IMR-90 (cell line): ENCODE data around the gene ZNHIT1. TPM values are rescaled to one million over a fixed set of nuclear protein-coding genes. Genes with fewer than 3 reads are reported as not detected.

Experiments
- ATAC-seq: fragments of 200-7000 bp; cut with Tn5 transposase; 2 replicates; pipeline ENCODE4 v1.9.1; 2020; ENCODE audit warnings: low read depth, mild to moderate bottlenecking, moderate library complexity
- BruUV-seq: library from RNA; stranded (reverse); fragments of 400-500 nt; replicated peaks from 2 replicates; lab custom pipeline; 2021; lab: Mats Ljungman, UMichigan
- CTCF ChIA-PET: fragments of 300-600 bp; formaldehyde crosslinking; extraction: SDS; loops from one replicate; lab custom pipeline; 2021; ENCODE audit warnings: antibody characterized with exemption; lab: Yijun Ruan, JAX
- POLR2A ChIA-PET: fragments of 300-600 bp; sonication (Branson Sonifier 250); formaldehyde crosslinking; loops from one replicate; lab custom pipeline; 2022; ENCODE audit warnings: antibody characterized with exemption; ENCODE audit not compliant: unreplicated experiment; lab: Charles Lee
- DNase-seq: peaks from one replicate; pipeline ENCODE4 v3.0.0; 2013
- H2AFZ ChIP-seq: replicated peaks from 2 replicates; pipeline ENCODE3; 2013; ENCODE audit warnings: low read length, mild to moderate bottlenecking; ENCODE audit not compliant: poor library complexity
- H2AK5ac ChIP-seq: 2 replicates; pipeline ENCODE4 v1.6.1; 2013; ENCODE audit warnings: low read depth, low read length, inconsistent platforms
- H2AK9ac ChIP-seq: replicated peaks from 2 replicates; pipeline ENCODE3; 2013; ENCODE audit warnings: mild to moderate bottlenecking, low read depth, low read length, moderate library complexity; ENCODE audit not compliant: poor library complexity
- H2BK120ac ChIP-seq: 2 replicates; pipeline ENCODE4 v1.6.1; 2013; ENCODE audit warnings: low read depth, low read length, inconsistent platforms
- H2BK15ac ChIP-seq: 3 replicates; pipeline ENCODE4 v1.6.1; 2013; ENCODE audit warnings: low read depth, low read length, inconsistent platforms
- H2BK20ac ChIP-seq: 2 replicates; pipeline ENCODE4 v1.6.1; 2013; ENCODE audit warnings: low read depth, mild to moderate bottlenecking, inconsistent platforms, low read length, moderate library complexity
- H2BK5ac ChIP-seq: 2 replicates; pipeline ENCODE4 v1.6.1; 2013; ENCODE audit warnings: mild to moderate bottlenecking, low read depth, low read length, inconsistent platforms; ENCODE audit not compliant: poor library complexity, severe bottlenecking
- H3K14ac ChIP-seq: replicated peaks from 2 replicates; pipeline ENCODE4 v1.6.1; 2013; ENCODE audit warnings: low read depth, low read length, inconsistent platforms
- H3K18ac ChIP-seq: 2 replicates; pipeline ENCODE4 v1.6.1; 2013; ENCODE audit warnings: low read depth, low read length, control low read depth
- H3K23ac ChIP-seq: 2 replicates; pipeline ENCODE4 v1.6.1; 2013; ENCODE audit warnings: low read depth, low read length, inconsistent platforms
- H3K27ac ChIP-seq: 2 replicates; pipeline ENCODE4 v1.5.1; 2013; ENCODE audit warnings: mild to moderate bottlenecking, control low read depth, low read length; ENCODE audit not compliant: insufficient read depth
- H3K27me3 ChIP-seq: 2 replicates; pipeline ENCODE4 v1.6.1; 2013; ENCODE audit warnings: low read length; ENCODE audit not compliant: control insufficient read depth, insufficient read depth
- H3K36me3 ChIP-seq: 2 replicates; pipeline ENCODE4 v1.6.1; 2013; ENCODE audit warnings: low read length, mixed read lengths; ENCODE audit not compliant: control insufficient read depth, insufficient read depth
- H3K4ac ChIP-seq: 2 replicates; pipeline ENCODE4 v1.6.1; 2013; ENCODE audit warnings: low read depth, low read length, inconsistent platforms
- H3K4me1 ChIP-seq: 2 replicates; pipeline ENCODE4 v1.6.1; 2013; ENCODE audit warnings: low read length, mixed read lengths; ENCODE audit not compliant: control insufficient read depth, insufficient read depth
- H3K4me2 ChIP-seq: 2 replicates; pipeline ENCODE4 v1.6.1; 2013; ENCODE audit warnings: low read depth, mild to moderate bottlenecking, control low read depth, low read length, moderate library complexity
- H3K4me3 ChIP-seq: 2 replicates; pipeline ENCODE4 v1.5.1; 2013; ENCODE audit warnings: low read depth, mild to moderate bottlenecking, control low read depth, low read length, moderate library complexity; ENCODE audit not compliant: insufficient read depth
- H3K56ac ChIP-seq: 2 replicates; pipeline ENCODE4 v1.6.1; 2013; ENCODE audit warnings: low read length, inconsistent platforms; ENCODE audit not compliant: insufficient read depth; ENCODE audit errors: extremely low read depth
- H3K79me1 ChIP-seq, 2 experiments: 2 replicates each; pipeline ENCODE4 v1.6.1; 2013; ENCODE audit warnings: low read length in 2 of 2, inconsistent platforms in 1 of 2, low read depth in 1 of 2
- H3K9ac ChIP-seq: 2 replicates; pipeline ENCODE4 v1.6.1; 2013; ENCODE audit warnings: low read depth, low read length, control low read depth
- H3K9me1 ChIP-seq: 2 replicates; pipeline ENCODE4 v1.6.1; 2013; ENCODE audit warnings: low read length, inconsistent platforms; ENCODE audit not compliant: insufficient read depth
- H3K9me3 ChIP-seq: 2 replicates; pipeline ENCODE4 v1.6.1; 2013; ENCODE audit warnings: low read length; ENCODE audit not compliant: control insufficient read depth, insufficient read depth
- H4K20me1 ChIP-seq: 2 replicates; pipeline ENCODE4 v1.6.1; 2013; ENCODE audit warnings: low read length, inconsistent platforms; ENCODE audit not compliant: insufficient read depth
- H4K5ac ChIP-seq: 2 replicates; pipeline ENCODE4 v1.6.1; 2013; ENCODE audit warnings: mild to moderate bottlenecking, low read depth, low read length, control low read depth
- H4K8ac ChIP-seq, 2 experiments: 2 replicates each; pipeline ENCODE4 v1.6.1; 2013; ENCODE audit warnings: low read depth in 2 of 2, low read length in 2 of 2, control low read depth in 1 of 2, inconsistent platforms in 1 of 2
- H4K91ac ChIP-seq: 2 replicates; pipeline ENCODE4 v1.6.1; 2013; ENCODE audit warnings: low read depth, low read length, inconsistent platforms; ENCODE audit not compliant: insufficient read depth
- BHLHE40 ChIP-seq: fragments of 150-350 bp; IDR thresholded peaks from 2 replicates; pipeline ENCODE4 v1.6.1; 2016; ENCODE audit warnings: mild to moderate bottlenecking, low read depth, low read length
- CEBPB ChIP-seq: IDR thresholded peaks from 2 replicates; pipeline ENCODE4 v1.6.1; 2012; ENCODE audit warnings: low read depth, low read length, improper control_type of control experiment
- CHD1 ChIP-seq: IDR thresholded peaks from 2 replicates; pipeline ENCODE4 v1.6.1; 2012; ENCODE audit warnings: low read depth, low read length, improper control_type of control experiment
- CTCF ChIP-seq: conservative IDR thresholded peaks from 2 replicates; pipeline ENCODE4 v1.5.1; 2012; ENCODE audit warnings: mild to moderate bottlenecking, low read depth, low read length, improper control_type of control experiment
- ELK1 ChIP-seq: fragments of 150-350 bp; IDR thresholded peaks from 2 replicates; pipeline ENCODE4 v1.6.1; 2016; ENCODE audit warnings: low read depth, mild to moderate bottlenecking, low read length, moderate library complexity, borderline replicate concordance
- FOS ChIP-seq: fragments of 150-350 bp; IDR thresholded peaks from 2 replicates; pipeline ENCODE4 v1.6.1; 2016; ENCODE audit warnings: low read depth, low read length
- MAFK ChIP-seq: IDR thresholded peaks from 2 replicates; pipeline ENCODE4 v1.6.1; 2012; ENCODE audit warnings: low read depth, low read length, improper control_type of control experiment
- MAZ ChIP-seq: IDR thresholded peaks from 2 replicates; pipeline ENCODE4 v1.6.1; 2012; ENCODE audit warnings: low read depth, mild to moderate bottlenecking, low read length, improper control_type of control experiment, moderate library complexity, borderline replicate concordance
- NFE2L2 ChIP-seq: fragments of 150-350 bp; IDR thresholded peaks from 2 replicates; pipeline ENCODE4 v1.6.1; 2016; ENCODE audit warnings: low read depth, mild to moderate bottlenecking, low read length
- POLR2A ChIP-seq: IDR thresholded peaks from 2 replicates; pipeline ENCODE4 v1.6.1; 2012; ENCODE audit warnings: mild to moderate bottlenecking, low read depth, low read length
- RAD21 ChIP-seq: IDR thresholded peaks from 2 replicates; pipeline ENCODE4 v1.6.1; 2012; ENCODE audit warnings: low read length, improper control_type of control experiment
- RCOR1 ChIP-seq: IDR thresholded peaks from 2 replicates; pipeline ENCODE4 v1.6.1; 2012; ENCODE audit warnings: mild to moderate bottlenecking, low read length, improper control_type of control experiment; ENCODE audit not compliant: insufficient replicate concordance
- SMC3 ChIP-seq: fragments of 150-350 bp; IDR thresholded peaks from 2 replicates; pipeline ENCODE4 v1.6.1; 2016; ENCODE audit warnings: low read depth, mild to moderate bottlenecking, antibody characterized with exemption, low read length, moderate library complexity
- WGBS, 2 experiments: methylation state at CpG; one replicate each; pipeline versions ENCODE4 v1.1.5 to v1.1.7; 2013; ENCODE audit warnings: missing lambda C conversion rate in 2 of 2; ENCODE audit not compliant: insufficient read length in 1 of 2; ENCODE audit errors: extremely low coverage in 2 of 2; 5-methylcytosine and 5-hydroxymethylcytosine counted together
- dilution Hi-C: fragments of 300-500 bp; cut with HindIII; formaldehyde crosslinking; loops from one replicate; pipeline ENCODE4 v1.14.3; 2018; ENCODE audit warnings: low sequenced_read_pairs; ENCODE audit not compliant: unreplicated experiment
- in situ Hi-C: fragments of 300-500 bp; cut with MboI; formaldehyde crosslinking; loops from 3 replicates; pipeline ENCODE4 v1.14.3; 2019; ENCODE audit warnings: low sequenced_read_pairs, inconsistent platforms, mixed read lengths
- intact Hi-C: fragments of 100-400 bp; cut with micrococcal nuclease; formaldehyde crosslinking; loops from 2 replicates; pipeline ENCODE4 v1.10.0; 2022
- polyA plus RNA-seq, 3 experiments: library from polyadenylated mRNA; depleted of rRNA; stranded (reverse); fragments of >200 nt; gene quantifications; 2 replicates each; pipeline ENCODE4 v1.2.3, GENCODE V29; 2012; ENCODE audit warnings: low replicate concordance in 1 of 3
- total RNA-seq: library from RNA; depleted of rRNA; stranded (reverse); fragments of >200 nt; gene quantifications from 2 replicates; pipeline ENCODE4 v1.2.3, GENCODE V29; 2012
- TF ChIP-seq, protein P1 (sequence below): fragments of 150-350 bp; IDR thresholded peaks from 2 replicates; pipeline ENCODE4 v1.6.1; 2017; ENCODE audit warnings: mild to moderate bottlenecking, antibody characterized with exemption, low read length, low read depth

ZNHIT1 gene
- total and polyA plus RNA-seq, 2 of the 4 experiments (the other 2 are of a cell fraction) = 31.7 to 47.1 TPM

DNA sequence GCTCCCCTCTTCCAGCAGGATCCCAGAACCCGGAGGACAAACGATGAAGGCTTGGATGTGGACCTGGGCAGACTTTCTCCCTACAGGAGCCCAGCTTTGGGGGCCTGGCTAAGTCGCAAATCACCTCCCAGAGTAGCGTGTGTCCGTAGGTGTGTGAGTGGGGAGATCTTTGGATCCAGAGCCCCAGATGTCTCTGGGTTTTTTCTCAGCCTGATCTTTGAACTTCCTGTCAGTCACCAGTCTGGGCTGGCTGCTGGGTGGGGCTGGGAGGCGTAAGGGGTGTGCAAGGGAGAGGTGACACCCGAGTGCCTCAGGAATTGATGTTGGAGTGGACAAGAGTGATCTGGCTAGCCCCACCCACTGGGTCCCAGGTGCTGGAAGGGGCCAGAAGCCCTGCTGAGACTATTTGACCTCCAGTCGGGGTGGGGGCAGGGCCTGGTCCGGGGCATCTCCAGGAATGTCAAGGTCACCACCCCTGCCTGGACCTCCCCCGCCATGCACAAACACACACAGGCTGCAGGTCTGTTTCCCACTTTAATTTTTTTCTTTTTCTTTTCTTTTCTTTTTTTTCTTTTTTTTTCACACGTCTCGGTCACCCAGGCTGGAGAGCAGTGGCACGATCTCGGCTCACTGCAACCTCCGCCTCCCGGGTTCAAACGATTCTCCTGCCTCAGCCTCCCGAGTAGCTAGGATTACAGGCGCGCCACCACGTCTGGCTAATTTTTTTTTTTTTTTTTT lies 16.9 kb upstream of the ZNHIT1 start, which contains the start of gene MOGAT3:
Gene MOGAT3 (minus strand): TSS at position 175 of the 738 bp plus-strand sequence. CDS start 182 bp downstream, outside the sequence.
- H2BK20ac ChIP-seq = no peak within 1 kb of the TSS
- no peak within 1 kb of the TSS for H3K9ac ChIP-seq
- ChIA-PET CTCF (no interaction called here), POLR2A (no interaction called here)
- no peak within 1 kb of the TSS for H4K91ac ChIP-seq
- H3K79me1 ChIP-seq = no peaks in the 10 kb centered on the region
- H2AK9ac ChIP-seq = peak within 1 kb of the TSS; percentile 42
- no peak within 1 kb of the TSS for H3K23ac ChIP-seq
- in situ Hi-C loops (no loop called here), intact Hi-C loops (no loop called here), dilution Hi-C loops (no loop called here)
- no peaks in the 10 kb centered on the region for H3K9me1 ChIP-seq
- peak within 1 kb of the TSS; percentile 44; the same call in 1 of the 2 replicates for H3K4me2 ChIP-seq
- H3K4me3 ChIP-seq = no peak within 1 kb of the TSS
- H2BK120ac ChIP-seq = no peak within 1 kb of the TSS
- no peak within 1 kb of the TSS for H3K27ac ChIP-seq
- 40% methylated on average over 5 of the region's 21 CpGs; no CpG with 5 or more reads in 1 of the 2 experiments for WGBS, 2 experiments
- BruUV-seq = no TSS peak
- H3K4me1 ChIP-seq = no peaks in the 10 kb centered on the region
- H3K56ac ChIP-seq = no peak within 1 kb of the TSS
- H2AFZ ChIP-seq = peak within 1 kb of the TSS; percentile 78
- H4K8ac ChIP-seq = no peak within 1 kb of the TSS
- no peak within 1 kb of the TSS for H3K18ac ChIP-seq
- H3K9me3 ChIP-seq = 0 out of 2 replicates have a peak, but pooled peaks cover 2% of the 10 kb centered on the region
- peaks cover 44% of the 10 kb centered on the region for H3K27me3 ChIP-seq
- H2AK5ac ChIP-seq = no peak within 1 kb of the TSS
- peaks cover 4% of the 10 kb centered on the region; the same call in 1 of the 2 replicates for H3K36me3 ChIP-seq
- no peak within 1 kb of the TSS for H4K5ac ChIP-seq
- no peak for ATAC-seq
- H4K20me1 ChIP-seq = no peaks in the 10 kb centered on the region
- no peak within 1 kb of the TSS for H2BK15ac ChIP-seq
- H3K4ac ChIP-seq = no peak within 1 kb of the TSS
- no peak within 1 kb of the TSS for H2BK5ac ChIP-seq
- no peak for DNase-seq
- no peak within 1 kb of the TSS for H3K14ac ChIP-seq
- TF ChIP-seq POLR2A = no peak
- no peak for TF ChIP-seq FOS
- TF ChIP-seq CTCF = no peak
- TF ChIP-seq MAZ = no peak
- no peak for TF ChIP-seq RCOR1
- TF ChIP-seq CEBPB = no peak
- TF ChIP-seq ELK1 = no peak
- TF ChIP-seq NFE2L2 = no peak
- TF ChIP-seq, protein P1, sequence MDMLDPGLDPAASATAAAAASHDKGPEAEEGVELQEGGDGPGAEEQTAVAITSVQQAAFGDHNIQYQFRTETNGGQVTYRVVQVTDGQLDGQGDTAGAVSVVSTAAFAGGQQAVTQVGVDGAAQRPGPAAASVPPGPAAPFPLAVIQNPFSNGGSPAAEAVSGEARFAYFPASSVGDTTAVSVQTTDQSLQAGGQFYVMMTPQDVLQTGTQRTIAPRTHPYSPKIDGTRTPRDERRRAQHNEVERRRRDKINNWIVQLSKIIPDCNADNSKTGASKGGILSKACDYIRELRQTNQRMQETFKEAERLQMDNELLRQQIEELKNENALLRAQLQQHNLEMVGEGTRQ = no peak
- no peak for TF ChIP-seq BHLHE40
- TF ChIP-seq RAD21 = no peak
- no peak for TF ChIP-seq SMC3
- TF ChIP-seq CHD1 = no peak
- TF ChIP-seq MAFK = no peak
